Esophagus (tissue), 2 donors: ENCODE data around the gene HBE1. TPM values are rescaled to one million over a fixed set of nuclear protein-coding genes. Genes with fewer than 3 reads are reported as not detected.
"Not testable (repeated sequence)": the region's sequence is repeated elsewhere in the genome, so short reads cannot be mapped to it uniquely, and the experiment has no call there.

Experiments used
- H3K27ac ChIP-seq, 2 donors: one replicate each; pipeline ENCODE4 v1.5.1; 2013; ENCODE audit warnings: low read depth in 2 of 2, mild to moderate bottlenecking in 2 of 2, inconsistent platforms in 1 of 2, low read length in 1 of 2, moderate library complexity in 1 of 2
- H3K27me3 ChIP-seq, 2 donors: one replicate each; pipeline ENCODE4 v1.6.1; 2013; ENCODE audit warnings: low read length in 2 of 2, control low read depth in 1 of 2, mild to moderate bottlenecking in 1 of 2; ENCODE audit not compliant: insufficient read depth in 2 of 2, control insufficient read depth in 1 of 2
- H3K36me3 ChIP-seq, 2 donors: one replicate each; pipeline ENCODE4 v1.6.1; 2013; ENCODE audit warnings: low read length in 1 of 2; ENCODE audit not compliant: control insufficient read depth in 2 of 2, insufficient read depth in 2 of 2
- H3K4me1 ChIP-seq, 2 donors: one replicate each; pipeline ENCODE4 v1.6.1; 2013; ENCODE audit warnings: low read length in 1 of 2; ENCODE audit not compliant: control insufficient read depth in 2 of 2, insufficient read depth in 2 of 2
- H3K4me3 ChIP-seq, 2 donors: one replicate each; pipeline ENCODE4 v1.5.1; 2013; ENCODE audit warnings: low read length in 2 of 2, mild to moderate bottlenecking in 2 of 2, low read depth in 1 of 2, moderate library complexity in 1 of 2
- H3K9me3 ChIP-seq, 2 donors: one replicate each; pipeline ENCODE4 v1.6.1; 2013; ENCODE audit warnings: mild to moderate bottlenecking in 2 of 2, low read depth in 1 of 2, low read length in 1 of 2, moderate library complexity in 1 of 2; ENCODE audit not compliant: control insufficient read depth in 2 of 2, insufficient read depth in 1 of 2
- WGBS, 2 donors: extraction: QIAGEN DNeasy Blood & Tissue Kit; methylation state at CpG; one replicate each; pipeline ENCODE4 v1.1.7; 2013; 5-methylcytosine and 5-hydroxymethylcytosine counted together
- polyA plus RNA-seq, 2 donors: library from polyadenylated mRNA; stranded (reverse); fragments of 200-250 nt; gene quantifications; one replicate each; pipeline ENCODE4 v1.2.3, GENCODE V29; 2013
- donor health status: healthy with polysubstance abuse.
- donor health status: Bipolar disorder and iron deficiency.

Gene HBE1
- polyA plus RNA-seq = not detected

- H3K27me3 ChIP-seq = no peaks in the 10 kb centered on the region
- H3K4me1 ChIP-seq = no peaks in the 10 kb centered on the region
- 50 to 53% methylated on average over 4 of the region's 4 CpGs for WGBS, 2 donors
- no peaks in the 10 kb centered on the region for H3K36me3 ChIP-seq
- H3K27ac ChIP-seq = no peak within 1 kb of the TSS
- H3K4me3 ChIP-seq = no peak within 1 kb of the TSS
- peaks cover 0 to 2% of the 10 kb centered on the region in 2 donors for H3K9me3 ChIP-seq
These were observed at the start of gene HBE1 for GRCh38 chr11:5269715-5270147. HBE1 (minus strand) TSS chr11:5269945; CDS start chr11:5269890, 55 bp downstream.

- Histone ChIP-seq H3K9me3 (no peaks in the 10 kb centered on the region), H3K27me3 (no peaks in the 10 kb centered on the region)
- 51 to 60% methylated on average over 5 of the region's 5 CpGs for WGBS, 2 donors
These were observed 47.5 kb upstream of the HBE1 start for GRCh38 chr11:5317292-5317691.

GRCh38 chr11:5313326-5314023, 43.7 kb upstream of the HBE1 start:
- H3K27me3 ChIP-seq, H3K4me1 ChIP-seq, H3K4me3 ChIP-seq, H3K27ac ChIP-seq, H3K36me3 ChIP-seq, H3K9me3 ChIP-seq: not testable (repeated sequence)
- WGBS, 2 donors = 74 to 77% methylated on average over 3 of the region's 3 CpGs

More at GRCh38 chr11:5317292-5317691, 47.5 kb upstream of the HBE1 start:
- H3K4me1 ChIP-seq = no peaks in the 10 kb centered on the region
- H3K4me3 ChIP-seq = no peak overlapping the region
- no peak overlapping the region for H3K27ac ChIP-seq
- H3K36me3 ChIP-seq = no peaks in the 10 kb centered on the region

- Histone ChIP-seq H3K27ac (no peak overlapping the region), H3K9me3 (no peaks in the 10 kb centered on the region), H3K4me1 (no peaks in the 10 kb centered on the region), H3K36me3 (no peaks in the 10 kb centered on the region), H3K4me3 (no peak overlapping the region), H3K27me3 (no peaks in the 10 kb centered on the region)
- WGBS, 2 donors = 93 to 96% methylated on average over 1 of the region's 1 CpG
These were observed 40.7 kb upstream of the HBE1 start for GRCh38 chr11:5310423-5310822.

GRCh38 chr11:5307256-5308019, 37.7 kb upstream of the HBE1 start:
- no peaks in the 10 kb centered on the region for H3K9me3 ChIP-seq
- no peaks in the 10 kb centered on the region for H3K36me3 ChIP-seq
- no peaks in the 10 kb centered on the region for H3K4me1 ChIP-seq
- WGBS, 2 donors = 48 to 62% methylated on average over 2 of the region's 2 CpGs
- no peak overlapping the region for H3K27ac ChIP-seq
- no peak overlapping the region for H3K4me3 ChIP-seq
- no peaks in the 10 kb centered on the region for H3K27me3 ChIP-seq

GRCh38 chr11:5304046-5304445, 34.3 kb upstream of the HBE1 start:
- Histone ChIP-seq H3K9me3 (no peaks in the 10 kb centered on the region), H3K4me1 (no peaks in the 10 kb centered on the region), H3K4me3 (no peak overlapping the region), H3K36me3 (no peaks in the 10 kb centered on the region), H3K27me3 (no peaks in the 10 kb centered on the region), H3K27ac (no peak overlapping the region)
- WGBS, 2 donors = 79 to 89% methylated on average over 1 of the region's 1 CpG

- Histone ChIP-seq H3K9me3 (no peaks in the 10 kb centered on the region), H3K4me3 (no peak overlapping the region)
- 69 to 70% methylated on average over 5 of the region's 5 CpGs for WGBS, 2 donors
These were observed 33.9 kb upstream of the HBE1 start for GRCh38 chr11:5303626-5304025.

GRCh38 chr11:5301846-5302245, 32.1 kb upstream of the HBE1 start, which contains the start of gene OR51B4:
OR51B4 (minus strand) TSS chr11:5301946; CDS start chr11:5301946, 0 bp downstream.
- Histone ChIP-seq H3K4me3 (no peak within 1 kb of the TSS), H3K36me3 (no peaks in the 10 kb centered on the region), H3K27me3 (no peaks in the 10 kb centered on the region), H3K4me1 (no peaks in the 10 kb centered on the region), H3K27ac (no peak within 1 kb of the TSS), H3K9me3 (no peaks in the 10 kb centered on the region)
- WGBS, 2 donors = 86 to 87% methylated on average over 2 of the region's 2 CpGs

More at GRCh38 chr11:5303626-5304025, 33.9 kb upstream of the HBE1 start:
- no peaks in the 10 kb centered on the region for H3K27me3 ChIP-seq
- no peak overlapping the region for H3K27ac ChIP-seq
- no peaks in the 10 kb centered on the region for H3K4me1 ChIP-seq
- H3K36me3 ChIP-seq = no peaks in the 10 kb centered on the region

GRCh38 chr11:5300251-5300650, 30.5 kb upstream of the HBE1 start:
- Histone ChIP-seq H3K4me3 (no peak overlapping the region), H3K9me3 (no peaks in the 10 kb centered on the region), H3K4me1 (no peaks in the 10 kb centered on the region), H3K36me3 (no peaks in the 10 kb centered on the region), H3K27ac (no peak overlapping the region), H3K27me3 (no peaks in the 10 kb centered on the region)
- WGBS, 2 donors = 61 to 64% methylated on average over 3 of the region's 3 CpGs
